HPDE6-E6E7 (cell line): ENCODE results near the gene TNFSF13.
"Not testable (repeated sequence)": the region's sequence is repeated elsewhere in the genome, so short reads cannot be mapped to it uniquely, and the experiment has no call there.

Source experiments
- DNase-seq: peaks from one replicate; pipeline ENCODE4 v3.0.0; 2011; ENCODE audit warnings: missing footprints; ENCODE audit errors: extremely low spot score

TNFSF13 gene

GRCh38 chr17:7589891-7590691, 31.5 kb downstream of the TNFSF13 start, which contains the start of gene SOX15:
TSS of gene SOX15 (minus strand) at chr17:7590094. CDS start at chr17:7589676, 418 bp downstream.
- peak; percentile 74 for DNase-seq

- DNase-seq, result peak; percentile 72
Measured at GRCh38 chr17:7590743-7591142, 32.2 kb downstream of the TNFSF13 start.

GRCh38 chr17:7591596-7591995, 33.0 kb downstream of the TNFSF13 start:
- DNase-seq, result no peak

GRCh38 chr17:7592422-7593021, 34.0 kb downstream of the TNFSF13 start:
- no peak for DNase-seq

- no peak for DNase-seq
Measured at GRCh38 chr17:7593296-7593695, 34.7 kb downstream of the TNFSF13 start.

GRCh38 chr17:7597561-7597960, 39.0 kb downstream of the TNFSF13 start:
- not testable (repeated sequence) for DNase-seq

GRCh38 chr17:7606280-7606679, 47.7 kb downstream of the TNFSF13 start:
- DNase-seq, result no peak

GRCh38 chr17:7610641-7611040, 52.1 kb downstream of the TNFSF13 start:
- no peak for DNase-seq
